ENCODE measurements around the gene GAS5.
A peak's percentile ranks its signal among the peaks of the same experiment; 100 is the strongest.

The GAS5 gene

GRCh38 chr1:173823781-173824314 is 43.9 kb downstream of the GAS5 start:
- TF ChIP-seq ZFX (IDR thresholded peaks at IDR 0.05) (0 out of 2 replicates have a peak, but pooled peaks have one; percentile 30), CTCF (conservative IDR thresholded peaks at IDR 0.05) (no peak)
- peak overlapping the region; percentile 91 for H3K27ac ChIP-seq

GRCh38 chr1:173821680-173822079 is 46.1 kb downstream of the GAS5 start:
- H3K27ac ChIP-seq = no peak overlapping the region
- no peak for TF ChIP-seq CTCF (conservative IDR thresholded peaks at IDR 0.05)
- no peak for TF ChIP-seq ZFX (IDR thresholded peaks at IDR 0.05)

- no peak overlapping the region for H3K27ac ChIP-seq
- TF ChIP-seq CTCF (conservative IDR thresholded peaks at IDR 0.05) (no peak), ZFX (IDR thresholded peaks at IDR 0.05) (no peak)
Observed at GRCh38 chr1:173818459-173818858, 49.3 kb downstream of the GAS5 start.
